ENCODE data around the gene PMPCA.

Gene PMPCA

GRCh38 chr9:136438548-136439480, 28.4 kb downstream of the PMPCA start:
- no peak for DNase-seq

GRCh38 chr9:136439481-136440408, 29.3 kb downstream of the PMPCA start, which contains the start of gene INPP5E:
Gene INPP5E, minus strand, starts transcription at chr9:136439845. Its CDS starts 426 bp downstream, at chr9:136439419.
- DNase-seq, result peak; percentile 77

- DNase-seq, result no peak
Measured at GRCh38 chr9:136441191-136441680, 30.8 kb downstream of the PMPCA start.

DNA sequence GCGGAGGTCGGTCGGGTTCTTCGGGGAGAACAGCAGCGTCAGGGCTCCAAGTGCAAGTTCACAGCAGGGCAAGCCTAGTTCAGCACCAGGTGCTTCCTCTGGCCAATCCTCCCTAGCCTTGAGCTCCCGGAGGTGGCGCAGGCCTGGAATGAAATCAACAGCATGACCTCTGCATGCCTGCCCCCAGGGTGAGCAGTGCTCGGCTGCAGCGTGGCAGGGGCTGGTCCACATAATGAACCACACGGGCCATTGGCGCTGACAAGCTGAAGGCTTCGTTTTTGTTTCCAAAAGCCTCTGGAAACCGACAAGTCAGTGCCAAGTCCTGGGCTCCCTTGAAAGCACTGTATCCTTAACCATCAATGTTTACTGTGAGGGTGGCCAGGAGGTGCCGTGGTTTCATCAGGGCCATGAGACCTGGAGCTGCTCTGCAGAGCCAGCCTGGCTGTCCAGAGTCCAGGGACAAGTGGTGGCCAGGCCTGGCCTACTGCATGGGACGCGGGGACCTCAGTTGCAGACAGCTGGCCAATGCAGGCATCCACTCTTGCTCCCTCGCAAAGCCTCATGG, 31.3 kb downstream of the PMPCA start:
- DNase-seq, result no peak

DNA sequence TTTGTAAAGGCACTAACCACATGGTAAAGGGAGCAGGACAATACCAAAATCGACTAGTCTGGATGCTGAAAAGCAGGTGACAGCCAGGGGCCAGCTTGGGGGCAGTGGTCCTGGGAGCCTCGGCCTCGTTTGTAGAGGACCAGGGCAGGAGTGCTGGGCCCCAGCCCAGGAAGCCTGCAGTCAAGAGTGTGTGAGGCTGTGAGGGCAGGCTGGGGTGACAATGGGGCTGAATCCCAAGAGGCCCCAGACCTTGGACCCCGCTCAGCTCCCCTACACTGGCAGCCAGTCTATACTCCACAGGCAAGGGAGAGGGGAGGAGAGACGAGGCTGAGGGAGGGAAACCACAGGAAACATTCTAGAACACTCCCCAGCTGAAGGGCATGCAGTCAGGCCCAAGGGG, 31.8 kb downstream of the PMPCA start:
- DNase-seq, result no peak

GRCh38 chr9:136443087-136443486, 32.6 kb downstream of the PMPCA start:
- no peak for DNase-seq

- DNase-seq, result no peak
Measured at GRCh38 chr9:136443687-136444086, 33.2 kb downstream of the PMPCA start.

GRCh38 chr9:136444102-136444501, 33.6 kb downstream of the PMPCA start:
- DNase-seq, result no peak

GRCh38 chr9:136445799-136446198, 35.3 kb downstream of the PMPCA start:
- DNase-seq, result no peak

DNA sequence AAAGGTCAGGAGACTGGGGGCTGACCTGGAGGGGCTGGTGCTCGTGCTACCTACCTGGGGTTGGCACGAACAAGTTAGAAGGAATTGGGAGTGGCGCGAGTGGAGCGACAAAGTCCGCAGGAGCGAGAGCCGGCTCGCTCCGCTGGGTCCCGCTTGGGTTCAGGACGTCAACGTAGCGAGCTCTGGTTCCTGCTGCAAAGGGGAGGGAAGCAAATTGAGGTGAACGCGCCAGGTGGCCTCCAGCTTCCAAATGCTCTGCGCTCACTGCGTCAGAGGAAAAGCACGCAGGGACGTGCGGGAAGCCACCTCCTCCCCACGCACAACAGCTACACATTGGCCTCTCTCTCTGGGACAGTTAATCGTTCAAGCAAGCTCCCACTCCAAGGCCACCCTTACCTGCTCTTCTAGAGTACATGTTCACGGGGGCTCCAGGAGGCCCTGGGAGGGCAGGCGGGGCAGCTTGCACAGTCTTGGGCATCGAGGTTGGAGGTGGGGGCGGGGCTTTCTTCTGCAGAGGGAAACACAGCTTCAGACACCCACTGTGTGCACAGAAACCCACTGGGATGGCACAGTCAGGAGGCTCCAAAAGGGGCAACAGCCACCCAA, 36.8 kb downstream of the PMPCA start:
- no peak for DNase-seq

- no peak for DNase-seq
Measured at GRCh38 chr9:136448655-136449054, 38.2 kb downstream of the PMPCA start.

- DNase-seq, result no peak
Measured at GRCh38 chr9:136451221-136451877, 40.9 kb downstream of the PMPCA start.

DNA sequence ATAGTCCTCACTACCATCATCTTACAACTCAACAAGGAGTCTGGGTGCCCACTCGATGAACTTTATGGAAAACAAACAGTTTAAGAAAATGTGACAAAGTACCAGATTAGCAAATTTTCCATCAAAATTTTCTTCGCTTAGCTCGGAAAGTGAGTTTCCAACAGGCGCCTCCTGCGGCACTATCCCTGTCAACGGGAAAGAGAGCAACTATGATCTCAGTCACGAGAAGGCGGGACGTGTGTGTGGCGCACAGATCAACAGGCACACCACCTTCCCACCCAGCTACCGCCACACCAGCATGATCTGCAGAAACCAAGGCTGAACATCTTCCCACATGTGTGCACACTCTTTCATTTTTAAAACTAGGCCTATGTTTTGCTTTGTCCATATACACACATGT, 42.9 kb downstream of the PMPCA start:
- DNase-seq, result no peak

GRCh38 chr9:136454026-136454796, 43.8 kb downstream of the PMPCA start:
- no peak for DNase-seq

DNA sequence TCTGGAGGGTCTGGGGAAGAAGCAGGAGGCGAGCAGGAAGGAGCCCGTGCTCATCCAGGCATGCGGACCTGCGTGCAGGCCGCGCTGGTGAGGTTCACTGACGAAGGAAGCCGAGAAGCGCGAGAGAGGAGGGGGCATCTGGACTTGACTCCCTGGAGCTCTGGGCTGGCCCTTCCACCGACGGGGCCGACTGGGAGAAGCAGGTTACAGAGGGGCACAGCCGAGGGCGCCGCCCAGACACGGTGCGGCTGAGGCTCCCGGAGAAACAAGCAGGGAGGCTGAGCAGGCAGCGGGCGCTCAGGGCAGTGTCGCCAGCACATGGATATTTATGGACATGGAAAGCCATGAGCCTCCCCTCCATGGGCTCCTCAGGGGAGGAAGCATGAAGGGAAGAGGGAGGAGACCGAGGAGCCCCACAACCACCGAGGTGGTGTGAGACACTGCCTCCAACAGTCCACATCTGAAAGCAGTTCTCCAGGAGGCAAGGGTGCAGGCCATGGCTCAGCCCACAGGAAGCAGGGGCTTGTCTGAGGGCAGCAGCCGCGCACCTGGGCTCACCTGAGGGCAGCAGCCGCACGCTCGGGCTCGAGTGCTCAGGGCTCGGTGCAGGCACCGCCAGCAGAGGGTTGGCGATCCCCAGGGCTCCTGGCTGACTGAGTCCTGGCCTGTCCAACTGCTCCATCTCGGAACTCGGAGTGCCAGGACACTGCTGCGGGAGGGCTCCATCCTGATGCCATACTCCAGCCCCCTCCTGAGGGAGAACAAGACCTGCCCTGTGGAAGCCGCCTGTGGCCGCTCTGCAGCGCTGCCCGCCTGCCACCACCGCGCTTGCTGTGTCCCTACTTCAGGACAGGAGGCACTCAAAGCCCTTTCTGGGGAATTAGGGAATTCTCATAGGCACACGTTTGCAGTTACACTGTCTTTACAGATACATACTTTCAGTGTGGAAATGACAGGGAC, 44.9 kb downstream of the PMPCA start:
- DNase-seq, result no peak

GRCh38 chr9:136456258-136456657, 45.8 kb downstream of the PMPCA start:
- no peak for DNase-seq

DNA sequence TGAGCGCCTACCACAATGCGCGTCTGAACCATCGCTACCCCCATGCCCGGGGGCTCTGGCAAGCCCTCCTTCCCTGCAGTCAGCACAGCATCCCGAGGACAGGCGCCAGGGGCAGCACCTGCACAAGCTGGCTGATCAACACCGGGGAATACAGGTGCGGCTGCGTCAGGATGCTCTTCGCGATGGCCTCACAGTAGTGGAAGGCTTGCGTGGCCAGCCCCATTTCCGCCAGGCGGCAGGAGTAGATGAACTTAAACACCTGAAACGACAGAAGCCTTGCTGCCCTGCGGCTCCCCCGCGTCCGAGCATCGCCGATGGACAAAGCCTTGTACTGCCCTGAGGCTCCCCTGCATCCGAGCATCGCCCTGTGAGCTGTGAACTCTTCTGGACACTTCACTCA, 46.9 kb downstream of the PMPCA start:
- DNase-seq, result no peak

DNA sequence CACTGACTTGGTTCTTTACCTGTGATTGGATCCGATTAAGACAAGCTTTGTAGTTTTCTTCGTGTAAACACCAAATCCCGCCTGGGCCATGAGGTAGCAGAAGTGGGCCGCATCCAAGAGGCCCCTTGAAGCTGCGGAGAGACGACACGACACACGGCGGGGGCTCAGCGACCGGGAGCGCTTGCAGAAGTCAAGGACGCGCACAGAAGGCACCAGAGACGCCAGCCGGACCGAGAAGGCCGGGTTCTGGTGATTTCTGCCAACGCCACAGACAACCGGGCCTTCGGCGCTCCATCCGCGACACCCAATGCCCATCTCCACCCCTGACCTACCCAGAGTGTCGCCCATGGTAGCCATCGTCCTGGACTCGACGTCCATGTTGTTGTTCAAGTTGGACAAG, 49.0 kb downstream of the PMPCA start:
- no peak for DNase-seq

GRCh38 chr9:136460772-136461325, 50.4 kb downstream of the PMPCA start:
- no peak for DNase-seq

DNA sequence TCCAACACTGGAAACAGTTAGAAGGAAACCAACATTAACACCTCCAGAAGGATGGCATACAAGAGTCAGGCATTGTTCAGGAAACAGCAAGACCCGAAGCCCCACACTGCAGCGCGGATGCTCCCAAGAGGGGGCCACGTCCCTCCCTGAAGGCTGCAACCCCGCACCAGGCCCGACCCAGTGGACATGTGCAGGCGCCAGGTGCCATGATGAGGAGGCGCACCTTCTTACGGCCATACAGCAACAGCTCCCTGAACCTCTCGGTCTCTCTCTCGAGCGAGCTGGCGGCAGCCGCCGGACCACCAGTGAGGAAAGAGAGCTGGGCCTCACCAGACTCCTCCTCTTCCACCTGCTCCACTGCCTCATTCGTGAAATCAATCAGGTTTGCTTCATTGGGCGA, 52.2 kb downstream of the PMPCA start:
- no peak for DNase-seq
